Aorta (tissue), 5 donors: ENCODE data around the gene ZNF136. TPM values are rescaled to one million over a fixed set of nuclear protein-coding genes. Genes with fewer than 3 reads are reported as not detected.

ENCODE experiments used
- ATAC-seq: fragments of 200-7000 bp; cut with Tn5 transposase; one replicate; pipeline ENCODE4 v1.9.1; 2022; ENCODE audit warnings: moderate library complexity; ENCODE audit not compliant: low FRiP score
- DNase-seq, 2 donors: peaks; one replicate each; pipeline ENCODE4 v3.0.0-alpha.2; 2020
- H3K27ac ChIP-seq, 2 donors: one replicate each; pipeline ENCODE4 v1.5.1; 2013; ENCODE audit warnings: low read length in 2 of 2, mild to moderate bottlenecking in 2 of 2, moderate library complexity in 2 of 2, control low read depth in 1 of 2, inconsistent platforms in 1 of 2, low read depth in 1 of 2
- H3K27me3 ChIP-seq, 2 donors: one replicate each; pipeline ENCODE4 v1.6.1; 2013; ENCODE audit warnings: control low read depth in 1 of 2, low read length in 1 of 2, mild to moderate bottlenecking in 1 of 2, moderate library complexity in 1 of 2; ENCODE audit not compliant: insufficient read depth in 2 of 2, control insufficient read depth in 1 of 2
- H3K36me3 ChIP-seq, 2 donors: one replicate each; pipeline ENCODE4 v1.6.1; 2013; ENCODE audit warnings: control low read depth in 1 of 2, low read length in 1 of 2, mild to moderate bottlenecking in 1 of 2; ENCODE audit not compliant: insufficient read depth in 2 of 2, control insufficient read depth in 1 of 2
- H3K4me1 ChIP-seq, 2 donors: one replicate each; pipeline ENCODE4 v1.6.1; 2013; ENCODE audit warnings: low read length in 2 of 2, control low read depth in 1 of 2, mild to moderate bottlenecking in 1 of 2, moderate library complexity in 1 of 2; ENCODE audit not compliant: insufficient read depth in 2 of 2, control insufficient read depth in 1 of 2
- H3K4me3 ChIP-seq, 2 donors: one replicate each; pipeline ENCODE4 v1.5.1; 2013; ENCODE audit warnings: low read length in 2 of 2, control low read depth in 1 of 2, mild to moderate bottlenecking in 1 of 2
- H3K9me3 ChIP-seq: one replicate; pipeline ENCODE4 v1.6.1; 2013; ENCODE audit warnings: mild to moderate bottlenecking, low read length; ENCODE audit not compliant: control insufficient read depth
- WGBS, 2 donors: extraction: QIAGEN DNeasy Blood & Tissue Kit; methylation state at CpG; one replicate each; pipeline ENCODE4 v1.1.7; 2013; 5-methylcytosine and 5-hydroxymethylcytosine counted together
- intact Hi-C, 2 donors: fragments of 100-400 bp; cut with DNase I; formaldehyde crosslinking; loops; one replicate each; pipeline versions ENCODE4 v1.14.2 to v1.15.0; 2022
- polyA plus RNA-seq, 2 donors: library from polyadenylated mRNA; stranded (reverse); fragments of 200-250 nt; gene quantifications; one replicate each; pipeline ENCODE4 v1.2.3, GENCODE V29; 2013
- total RNA-seq, 2 donors: library from RNA; stranded (reverse); fragmentation: NEBNext Ultra II Directional; extraction: Animal tissue kit (Norgen Biotek cat#: 25700); gene quantifications; one replicate each; pipeline ENCODE4 v1.2.1, GENCODE V29; 2021
- donor health status: healthy with polysubstance abuse.
- donor health status: Bipolar disorder and iron deficiency.
- donor health status: DM: no; HTN: no; CAD: no.
- donor health status: DM: no; HTN: no; CAD: no.
- donor health status: DM: yes; HTN: yes; CAD: no.

The ZNF136 gene
- total and polyA plus RNA-seq, 4 donors = 3.3 to 14.1 (median 8.0) TPM

DNA sequence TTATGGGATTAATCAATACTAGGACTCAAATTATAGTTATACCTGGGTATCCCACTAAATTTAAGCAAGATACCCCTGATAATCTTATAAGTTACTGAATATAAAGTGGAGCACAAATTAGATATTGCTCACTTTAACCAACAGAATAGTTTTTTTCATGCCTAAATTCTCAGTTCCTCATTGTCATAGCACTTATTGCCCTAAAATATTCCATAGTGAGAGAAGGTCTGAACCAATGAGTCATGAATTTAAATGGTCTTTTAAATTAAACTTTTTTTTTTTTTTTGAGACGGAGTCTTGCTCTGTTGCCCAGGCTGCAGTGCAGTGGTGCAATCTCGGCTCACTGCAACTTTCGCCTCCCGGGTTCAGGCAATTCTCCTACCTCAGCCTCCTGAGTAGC, 42.4 kb downstream of the ZNF136 start:
- WGBS, 2 donors = 95 to 98% methylated on average over 4 of the region's 4 CpGs
- H3K27me3 ChIP-seq = no peaks in the 10 kb centered on the region
- H3K4me1 ChIP-seq = no peaks in the 10 kb centered on the region
- no peak for DNase-seq
- no peak overlapping the region for H3K27ac ChIP-seq
- no peak overlapping the region for H3K4me3 ChIP-seq
- peaks cover 0 to 2% of the 10 kb centered on the region in 2 donors for H3K36me3 ChIP-seq
- ATAC-seq = no peak
- intact Hi-C loops = no loop called here
- peaks cover 14% of the 10 kb centered on the region for H3K9me3 ChIP-seq

DNA sequence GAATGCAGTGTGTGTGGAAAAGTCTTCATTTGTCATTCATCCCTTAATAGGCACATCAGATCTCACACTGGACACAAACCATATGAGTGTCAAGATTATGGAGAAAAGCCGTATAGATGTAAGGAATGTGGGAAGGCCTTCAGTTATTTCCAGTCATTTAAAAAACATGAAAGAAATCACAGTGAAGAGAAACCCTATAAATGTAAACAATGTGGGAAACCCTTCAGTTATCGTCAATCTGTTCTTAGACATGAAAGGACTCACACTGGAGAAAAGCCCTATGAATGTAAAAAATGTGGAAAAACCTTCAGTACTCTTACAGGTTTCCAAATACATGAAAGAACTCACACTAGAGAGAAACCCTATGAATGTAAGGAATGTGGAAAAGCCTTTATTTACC, 45.3 kb downstream of the ZNF136 start:
- Histone ChIP-seq H3K27ac (no peak overlapping the region), H3K9me3 (peaks cover 14% of the 10 kb centered on the region), H3K4me3 (no peak overlapping the region), H3K4me1 (no peaks in the 10 kb centered on the region), H3K27me3 (no peaks in the 10 kb centered on the region), H3K36me3 (peaks cover 0 to 2% of the 10 kb centered on the region in 2 donors)
- DNase-seq (no peak), ATAC-seq (no peak)
- intact Hi-C loops = no loop called here
- WGBS, 2 donors = 91 to 92% methylated on average over 2 of the region's 2 CpGs

DNA sequence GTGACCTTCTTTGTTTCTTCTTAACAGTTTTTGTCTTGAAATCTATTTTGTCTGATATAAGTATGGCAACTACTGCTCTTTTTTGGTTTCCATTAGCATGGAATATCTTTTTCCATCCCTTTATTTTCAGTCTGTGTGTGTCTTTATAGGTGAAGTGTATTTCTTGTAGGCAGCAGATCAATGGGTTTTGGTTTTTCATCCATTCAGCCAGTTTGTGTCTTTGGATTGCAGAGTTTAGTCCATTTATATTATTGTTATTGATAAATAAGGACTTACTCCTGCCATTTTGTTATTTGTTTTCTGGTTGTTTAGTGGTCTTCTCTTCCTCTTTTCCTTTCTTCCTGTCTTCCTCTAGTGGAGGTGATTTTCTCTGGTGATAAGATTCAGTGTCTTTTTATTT, 54.4 kb downstream of the ZNF136 start:
- no peaks in the 10 kb centered on the region for H3K36me3 ChIP-seq
- no peak overlapping the region for H3K27ac ChIP-seq
- no peaks in the 10 kb centered on the region for H3K4me1 ChIP-seq
- H3K9me3 ChIP-seq = peaks cover 8% of the 10 kb centered on the region
- ATAC-seq (no peak), DNase-seq (no peak)
- no peak overlapping the region for H3K4me3 ChIP-seq
- no peaks in the 10 kb centered on the region for H3K27me3 ChIP-seq
- intact Hi-C loops = no loop called here

DNA sequence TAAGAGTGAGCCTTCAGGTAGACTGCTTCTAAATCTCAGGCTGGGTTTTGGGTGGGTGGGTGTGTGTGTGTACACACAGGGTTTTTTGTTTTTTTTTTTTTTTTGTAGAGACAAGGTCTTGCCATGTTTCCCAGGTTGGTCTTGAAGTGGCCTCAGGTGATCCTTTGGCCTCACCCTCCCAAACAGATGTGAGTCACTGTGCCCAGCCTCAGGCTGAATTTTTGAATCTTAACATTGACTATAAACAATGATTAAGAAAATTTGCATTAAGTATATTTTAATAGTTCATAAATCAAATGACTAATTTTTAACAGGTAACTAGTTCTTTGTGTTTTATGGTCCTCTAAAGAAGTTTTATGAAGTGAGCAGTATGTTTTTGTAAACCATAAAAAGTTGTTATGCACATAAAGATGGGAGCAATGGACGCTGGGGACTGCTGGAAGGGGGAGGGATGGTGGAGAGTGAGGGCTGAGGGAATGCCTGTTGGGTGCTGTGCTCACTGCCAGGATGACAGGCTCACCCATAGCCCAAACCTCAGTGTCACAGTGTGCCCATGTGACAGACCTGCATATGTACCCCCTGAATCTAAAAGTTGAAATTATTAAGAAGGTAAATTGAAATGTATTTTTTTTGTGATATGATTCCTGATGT, 60.2 kb downstream of the ZNF136 start:
- ATAC-seq (no peak), DNase-seq (no peak)
- Histone ChIP-seq H3K9me3 (peaks cover 9% of the 10 kb centered on the region), H3K4me1 (no peaks in the 10 kb centered on the region), H3K36me3 (no peaks in the 10 kb centered on the region), H3K27ac (no peak overlapping the region), H3K4me3 (no peak overlapping the region), H3K27me3 (no peaks in the 10 kb centered on the region)
- intact Hi-C loops = no loop called here
- WGBS, 2 donors = 84 to 93% methylated on average over 1 of the region's 1 CpG

DNA sequence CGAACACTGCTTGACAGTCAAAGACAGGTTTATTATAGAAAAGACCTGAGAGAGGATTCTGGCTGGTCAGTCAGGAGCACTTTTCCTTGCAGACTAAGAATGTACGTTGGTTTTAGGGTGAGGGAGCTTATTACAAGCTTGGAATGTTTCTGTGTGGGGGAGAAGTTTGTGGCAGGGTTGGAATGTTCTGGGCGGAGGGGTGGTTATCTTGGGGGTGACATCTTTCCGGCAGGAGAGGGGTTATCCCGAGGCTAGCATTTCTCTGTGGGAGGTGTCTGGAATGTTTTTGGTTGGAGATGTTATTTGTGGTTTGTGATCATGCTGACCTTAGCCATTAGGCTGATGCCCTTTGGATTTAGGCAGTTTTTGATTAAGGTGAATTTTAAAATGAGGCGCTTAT, 61.8 kb downstream of the ZNF136 start:
- ATAC-seq (no peak), DNase-seq (no peak)
- no peak overlapping the region for H3K27ac ChIP-seq
- intact Hi-C loops = no loop called here
- no peaks in the 10 kb centered on the region for H3K4me1 ChIP-seq
- no peaks in the 10 kb centered on the region for H3K36me3 ChIP-seq
- H3K4me3 ChIP-seq = no peak overlapping the region
- H3K9me3 ChIP-seq = peaks cover 7% of the 10 kb centered on the region
- no peaks in the 10 kb centered on the region for H3K27me3 ChIP-seq
- WGBS, 2 donors = 95 to 96% methylated on average over 6 of the region's 6 CpGs

DNA sequence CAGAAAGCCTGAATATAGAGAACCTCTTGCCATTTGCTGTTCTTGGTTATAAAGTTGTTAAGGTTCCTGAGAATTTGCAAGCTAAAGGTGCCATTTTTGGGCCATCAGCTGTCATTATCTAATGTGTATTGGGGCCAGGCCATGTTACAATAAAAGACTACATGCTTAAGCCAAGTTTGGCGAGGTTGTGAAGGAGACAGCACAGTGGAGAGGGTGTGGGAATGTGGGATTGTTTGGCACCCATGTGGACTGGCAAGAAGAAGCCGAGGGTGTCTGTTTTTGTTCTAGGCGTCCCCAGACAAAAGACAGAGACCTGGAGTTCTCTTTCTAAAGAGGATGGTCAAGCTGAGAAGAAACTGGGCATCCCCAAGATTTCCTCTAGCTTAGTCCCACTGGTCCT, 67.1 kb downstream of the ZNF136 start:
- Histone ChIP-seq H3K4me3 (no peak overlapping the region), H3K36me3 (peaks cover 6 to 7% of the 10 kb centered on the region in 2 donors), H3K27me3 (no peaks in the 10 kb centered on the region), H3K9me3 (peaks cover 5% of the 10 kb centered on the region), H3K27ac (no peak overlapping the region), H3K4me1 (no peaks in the 10 kb centered on the region)
- WGBS, 2 donors = 95 to 99% methylated on average over 3 of the region's 3 CpGs
- ATAC-seq (no peak), DNase-seq (no peak)
- intact Hi-C loops = no loop called here

DNA sequence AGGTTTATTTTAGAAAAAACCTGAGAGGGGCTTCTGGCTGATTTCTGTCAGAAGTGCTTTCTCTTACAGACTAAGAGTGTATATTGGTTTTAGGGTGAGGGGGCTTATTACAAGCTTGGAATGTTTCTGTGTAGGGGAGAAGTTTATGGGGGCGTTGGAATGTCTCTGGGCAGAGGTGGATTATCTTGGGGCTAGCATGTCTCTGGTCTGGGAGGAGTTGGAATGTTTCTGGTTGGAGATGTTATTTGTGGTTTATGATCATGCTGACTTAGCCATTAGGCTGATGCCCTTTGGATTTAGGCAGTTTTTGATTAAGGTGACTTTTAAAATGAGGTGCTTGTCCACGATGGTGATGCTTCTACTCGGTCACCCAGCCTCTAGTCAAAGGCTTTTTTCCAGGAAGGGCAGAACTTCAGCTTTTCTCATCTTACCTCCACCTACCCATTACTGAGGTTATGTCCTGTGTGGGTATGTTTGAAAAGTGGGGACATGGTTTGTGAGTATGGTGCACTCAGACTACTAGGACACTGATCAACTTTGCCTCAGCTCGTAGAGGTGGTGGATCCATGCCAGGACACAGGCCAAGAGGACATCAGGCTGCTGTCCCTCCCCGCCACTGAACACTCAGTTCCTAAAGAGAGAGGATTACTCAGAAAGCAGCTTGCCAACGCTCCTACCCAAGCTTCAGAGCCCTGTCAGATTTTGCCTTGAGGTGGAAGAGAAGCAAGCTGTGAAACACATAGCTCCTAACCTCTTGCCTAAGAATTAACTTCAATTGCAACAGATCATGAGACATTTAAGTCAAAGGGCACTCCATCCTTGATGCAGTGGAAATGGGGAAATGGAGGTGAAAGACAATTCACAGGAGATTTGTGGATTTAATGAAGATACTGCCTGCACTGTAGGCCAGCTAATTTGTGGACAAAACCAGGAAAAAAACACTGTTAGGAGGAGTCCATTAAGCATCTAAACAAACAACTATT, 68.1 kb downstream of the ZNF136 start:
- no peak for DNase-seq
- whole genome bisulfite sequencing, 2 donors = 95 to 96% methylated on average over 6 of the region's 6 CpGs
- ATAC-seq = no peak
- Histone ChIP-seq H3K27ac (no peak overlapping the region), H3K4me3 (no peak overlapping the region), H3K4me1 (no peaks in the 10 kb centered on the region), H3K27me3 (no peaks in the 10 kb centered on the region), H3K9me3 (peaks cover 5% of the 10 kb centered on the region), H3K36me3 (peaks cover 6 to 7% of the 10 kb centered on the region in 2 donors)
- intact Hi-C loops = no loop called here

DNA sequence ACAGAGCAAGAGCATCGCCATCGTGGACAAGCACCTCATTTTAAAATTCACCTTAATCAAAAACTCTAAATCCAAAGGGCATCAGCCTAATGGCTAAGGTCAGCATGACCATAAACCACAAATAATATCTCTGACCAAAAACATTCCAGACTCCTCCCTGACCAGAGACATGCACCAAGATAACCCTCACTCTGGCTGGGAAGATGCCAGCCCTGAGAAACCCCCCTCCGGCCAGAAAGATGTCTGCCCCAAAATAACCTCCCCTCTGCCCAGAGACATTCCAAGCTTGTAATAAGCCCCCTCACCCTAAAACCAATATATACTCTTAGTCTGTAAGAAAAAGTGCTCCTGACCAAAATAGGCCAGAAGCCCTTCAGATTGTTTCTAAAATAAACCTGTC, 70.1 kb downstream of the ZNF136 start:
- peaks cover 6 to 7% of the 10 kb centered on the region in 2 donors for H3K36me3 ChIP-seq
- intact Hi-C loops = no loop called here
- no peak overlapping the region for H3K4me3 ChIP-seq
- peaks cover 5% of the 10 kb centered on the region for H3K9me3 ChIP-seq
- no peak overlapping the region for H3K27ac ChIP-seq
- no peaks in the 10 kb centered on the region for H3K27me3 ChIP-seq
- WGBS, 2 donors = 80 to 82% methylated on average over 3 of the region's 3 CpGs
- DNase-seq = no peak
- no peak for ATAC-seq
- no peaks in the 10 kb centered on the region for H3K4me1 ChIP-seq
